GOT3 (cell line): ENCODE measurements around the gene POU3F2.

Source experiments
- DNase-seq: peaks from one replicate; lab custom pipeline; 2025; ENCODE audit warnings: mixed read lengths; lab: John Stamatoyannopoulos, UW

Gene POU3F2

DNA sequence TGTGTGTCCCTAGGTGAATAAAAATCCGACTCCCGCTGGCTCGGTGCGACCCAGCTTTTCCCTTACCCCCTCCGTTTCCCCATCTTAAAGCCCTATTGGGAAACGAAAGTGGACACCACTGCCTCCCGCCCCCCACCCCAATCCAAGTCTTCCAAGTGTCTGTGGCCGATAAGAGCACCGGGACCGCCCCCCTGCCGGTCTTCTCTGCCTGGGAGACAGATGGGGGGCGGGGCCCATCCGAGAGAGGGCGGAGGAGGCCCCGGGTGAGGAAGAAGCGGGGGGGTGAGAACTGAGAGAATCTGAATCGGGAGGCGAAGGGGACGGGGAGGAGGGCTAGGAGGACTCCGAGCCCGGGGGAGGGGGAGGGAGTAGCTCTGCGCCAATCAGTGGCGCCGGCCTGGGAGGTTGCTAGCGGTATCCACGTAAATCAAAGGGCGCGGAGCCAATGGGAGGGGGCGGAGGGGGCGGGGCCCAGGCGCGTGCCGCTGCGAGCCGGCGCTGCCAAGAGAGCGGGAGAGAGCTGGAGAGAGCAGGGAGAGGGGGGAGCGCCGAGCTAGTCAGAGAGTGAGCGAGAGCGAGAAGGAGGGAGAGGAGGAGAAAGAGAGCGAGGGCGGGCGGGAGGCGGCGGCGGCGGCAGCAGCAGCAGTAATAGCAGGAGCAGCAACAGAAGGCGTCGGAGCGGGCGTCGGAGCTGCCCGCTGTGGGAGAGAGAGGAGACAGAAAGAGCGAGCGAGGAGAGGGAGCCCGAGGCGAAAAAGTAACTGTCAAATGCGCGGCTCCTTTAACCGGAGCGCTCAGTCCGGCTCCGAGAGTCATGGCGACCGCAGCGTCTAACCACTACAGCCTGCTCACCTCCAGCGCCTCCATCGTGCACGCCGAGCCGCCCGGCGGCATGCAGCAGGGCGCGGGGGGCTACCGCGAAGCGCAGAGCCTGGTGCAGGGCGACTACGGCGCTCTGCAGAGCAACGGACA lies at the start of gene POU3F2:
Gene POU3F2, plus strand, starts transcription at position 515 of the 972 bp plus-strand sequence. Its CDS starts 300 bp downstream, at position 815.
- DNase-seq: peak; percentile 15

DNA sequence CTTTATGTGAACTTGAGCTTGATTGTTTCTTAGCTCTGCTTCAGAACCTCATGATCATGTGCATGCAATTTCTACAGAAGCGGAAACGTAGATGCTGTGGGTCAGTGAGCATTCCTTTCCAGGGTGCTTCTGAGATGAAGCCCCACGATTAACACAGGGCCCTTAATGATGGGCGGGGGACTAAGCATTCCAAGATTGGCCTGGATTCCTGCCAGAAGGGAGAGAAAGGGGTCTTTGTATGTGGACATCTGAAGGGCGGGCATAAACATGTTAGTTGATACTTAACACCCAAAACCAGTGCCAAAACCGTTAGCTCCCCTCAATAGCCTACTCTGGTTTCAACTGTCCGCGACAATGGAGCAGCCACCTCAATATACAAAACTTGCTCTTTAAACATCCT lies 46.9 kb upstream of the POU3F2 start:
- no peak for DNase-seq

DNA sequence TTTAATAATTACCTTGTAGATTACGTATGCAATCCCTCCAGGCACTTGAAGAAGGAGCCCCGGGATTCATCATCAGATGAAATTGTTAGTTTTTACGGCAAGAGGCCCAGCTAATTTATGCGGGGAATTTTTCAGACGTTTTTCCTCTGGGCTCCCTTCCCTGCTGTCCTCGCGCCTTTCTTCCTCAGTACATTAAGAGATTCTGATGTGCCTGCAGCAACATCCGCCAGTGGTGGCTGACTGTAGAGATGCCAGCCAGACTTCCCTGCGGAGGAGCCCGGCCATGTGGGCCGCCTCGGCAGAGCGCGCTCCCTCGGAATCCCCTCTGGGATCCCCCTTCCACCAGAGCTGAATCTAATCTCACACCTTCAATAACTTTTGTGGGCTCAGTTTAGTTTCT lies 46.4 kb upstream of the POU3F2 start:
- DNase-seq: no peak

DNA sequence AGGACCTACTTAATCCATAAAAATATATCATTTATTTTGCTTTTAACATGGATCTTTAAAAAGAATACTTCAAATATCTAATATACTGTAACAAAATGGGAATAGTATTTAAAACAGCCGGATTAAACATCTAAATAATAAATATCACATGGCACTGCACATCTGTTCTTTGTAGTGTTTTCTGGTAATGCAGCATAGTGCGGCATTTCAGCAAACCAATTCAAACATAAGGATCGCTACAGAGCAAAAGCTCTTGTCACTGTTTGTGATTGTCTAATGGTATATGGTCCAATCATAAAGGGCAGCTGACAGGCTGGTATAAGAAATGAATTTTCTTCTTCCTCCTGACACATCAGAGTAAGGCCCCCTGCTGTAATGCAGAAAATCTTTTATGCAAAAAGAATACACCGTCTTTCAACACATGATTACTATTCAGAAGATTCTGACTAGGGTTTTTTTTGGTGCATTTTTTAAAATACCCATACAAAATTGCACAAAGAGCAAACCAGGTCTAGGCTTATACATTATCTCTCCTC lies 40.0 kb upstream of the POU3F2 start:
- DNase-seq: no peak

DNA sequence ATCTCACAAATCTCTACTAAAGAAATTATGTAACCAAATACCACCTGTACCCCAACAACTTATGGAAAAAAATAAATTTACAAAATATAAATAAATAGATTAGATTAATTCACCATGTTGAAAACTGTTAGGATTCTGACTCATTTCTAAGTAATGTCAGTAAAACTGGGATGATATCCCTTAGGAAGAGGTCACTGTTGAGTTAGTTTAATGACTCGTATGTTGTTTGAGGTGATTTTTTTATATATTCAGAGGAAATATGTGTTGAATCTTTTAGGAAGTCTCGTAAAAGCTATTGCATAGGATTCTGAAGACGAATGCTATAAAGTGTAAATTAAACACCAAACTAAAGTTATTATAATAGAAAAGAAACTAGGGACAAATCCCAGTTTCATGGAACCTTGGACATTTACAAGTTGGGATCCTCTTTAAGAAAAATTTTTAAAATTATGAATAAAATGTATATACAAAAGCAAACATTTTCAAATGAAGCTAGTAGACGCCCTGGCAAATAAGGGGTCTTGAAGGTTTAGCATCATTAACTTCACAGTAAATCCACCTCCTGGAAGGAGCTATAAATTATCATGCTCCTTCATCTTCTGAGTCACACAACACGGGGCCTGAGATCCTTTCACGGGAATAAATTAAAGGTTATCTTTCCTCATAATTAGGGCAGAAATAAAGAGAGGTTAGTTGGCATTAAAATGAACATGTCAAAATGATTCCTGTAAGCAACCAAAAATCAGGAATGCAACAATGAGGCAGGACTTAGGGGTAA lies 37.0 kb upstream of the POU3F2 start:
- no peak for DNase-seq

DNA sequence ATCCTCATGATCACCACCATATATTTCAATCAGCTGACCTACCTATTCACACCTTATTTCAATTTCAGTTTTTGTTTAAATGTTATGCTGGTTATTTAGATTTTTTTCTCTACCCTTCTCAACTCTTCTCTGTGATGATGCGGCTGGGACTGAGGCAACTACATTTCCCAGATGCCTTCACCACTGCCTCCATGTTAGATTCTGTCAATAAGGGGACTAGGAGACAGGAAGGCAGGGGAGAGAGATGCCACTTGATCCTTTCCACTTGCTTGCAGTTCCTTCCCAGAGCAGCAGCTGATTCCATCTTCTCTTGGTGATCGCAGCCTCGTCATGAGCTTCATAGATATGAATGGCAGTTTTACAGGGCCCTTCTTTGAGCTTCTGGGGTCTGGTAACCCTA lies 33.5 kb upstream of the POU3F2 start:
- no peak for DNase-seq

DNA sequence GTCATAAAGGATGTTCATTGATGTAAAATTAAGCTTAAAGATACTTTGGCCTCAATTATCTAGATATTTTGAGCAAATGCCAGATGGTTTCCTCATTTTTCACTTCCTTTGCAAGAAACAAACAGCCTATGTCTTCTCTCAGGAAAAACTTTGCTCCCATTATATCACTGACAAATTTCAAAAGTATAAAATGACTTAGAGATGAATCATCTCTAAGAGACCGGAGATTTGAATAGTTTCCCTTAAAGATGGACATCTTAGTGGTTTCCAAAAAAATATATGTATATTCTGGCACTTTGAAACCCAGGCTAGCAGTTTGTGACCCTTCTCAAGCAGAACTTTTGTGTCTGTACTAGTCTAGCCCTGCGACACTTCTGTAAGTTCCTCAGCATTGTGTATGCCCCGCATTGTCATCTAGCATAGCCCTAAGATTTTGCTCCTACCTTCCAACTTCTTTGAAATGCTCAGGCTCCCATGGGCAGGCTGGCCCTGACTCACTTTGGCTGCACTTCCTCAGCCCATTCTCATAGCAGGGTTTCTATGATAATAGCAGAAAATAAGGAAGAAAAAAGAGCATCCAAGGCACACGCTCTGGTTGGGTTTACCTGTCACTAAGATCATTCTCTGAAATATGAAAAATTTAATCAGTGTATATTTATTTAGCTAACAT lies 25.7 kb upstream of the POU3F2 start:
- no peak for DNase-seq

DNA sequence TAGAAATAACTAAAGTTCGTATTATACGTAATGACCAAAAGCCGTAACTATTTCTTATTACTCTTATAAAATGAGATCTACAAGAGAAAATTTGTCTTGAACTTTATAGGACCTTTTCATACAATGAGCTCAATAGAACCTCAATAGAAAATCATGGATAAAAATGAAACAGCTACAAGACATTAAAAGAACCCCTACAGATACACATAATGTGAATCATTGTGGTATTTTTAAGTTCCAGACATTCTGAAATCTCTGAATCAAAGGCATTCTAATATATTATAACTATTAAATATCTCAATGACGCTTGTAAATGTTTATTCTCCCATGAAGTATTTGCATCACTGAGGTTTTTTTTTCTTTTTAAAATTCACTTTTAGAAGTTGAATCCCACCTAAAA lies 22.2 kb upstream of the POU3F2 start:
- DNase-seq: no peak

DNA sequence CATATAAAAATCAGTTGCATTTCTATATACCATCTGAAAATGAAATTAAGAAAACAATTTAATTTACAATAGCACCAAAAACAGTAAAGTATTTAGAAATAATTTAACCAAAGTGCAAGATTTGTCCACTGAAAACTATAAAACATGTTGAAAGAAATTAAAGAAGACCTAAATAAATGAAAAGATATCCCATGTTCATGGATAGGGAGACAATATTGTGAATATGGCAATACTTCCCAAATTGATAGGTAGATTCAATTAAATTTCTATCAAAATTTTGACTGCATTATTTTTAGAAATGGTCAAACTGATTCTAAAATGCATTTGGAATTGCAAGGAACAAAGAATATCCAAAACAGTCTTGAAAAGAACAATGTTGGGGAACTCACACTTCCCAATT lies 17.6 kb upstream of the POU3F2 start:
- DNase-seq: no peak

DNA sequence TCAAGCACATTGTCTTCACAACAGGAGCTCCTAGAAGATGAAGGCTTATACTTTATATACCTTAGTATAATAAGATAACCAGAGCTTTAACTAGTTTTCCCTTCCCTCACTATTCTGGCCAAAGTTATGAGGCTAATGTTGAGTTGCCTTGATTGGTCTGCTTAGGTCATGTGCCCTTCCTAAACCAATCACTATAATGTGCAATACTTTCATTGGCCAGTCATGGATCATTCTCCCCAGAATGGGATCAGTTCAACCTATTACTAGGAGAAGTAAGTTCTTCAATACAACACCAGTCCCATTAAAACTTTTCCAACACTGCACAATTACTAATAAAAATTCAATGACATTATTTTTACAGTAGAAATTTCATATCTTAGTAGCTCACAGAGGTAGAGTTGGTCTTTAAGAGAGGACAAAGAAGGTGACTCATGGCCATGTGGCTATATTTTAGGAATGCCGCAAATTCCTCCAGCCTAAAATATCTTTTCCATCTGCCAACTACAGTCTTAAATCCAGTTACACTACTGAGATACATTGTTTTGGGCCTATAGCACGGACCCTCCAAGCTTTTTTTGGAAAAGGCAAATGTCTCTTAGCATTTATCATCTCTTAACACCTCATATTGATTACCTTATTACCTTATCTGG lies 12.5 kb upstream of the POU3F2 start:
- no peak for DNase-seq

DNA sequence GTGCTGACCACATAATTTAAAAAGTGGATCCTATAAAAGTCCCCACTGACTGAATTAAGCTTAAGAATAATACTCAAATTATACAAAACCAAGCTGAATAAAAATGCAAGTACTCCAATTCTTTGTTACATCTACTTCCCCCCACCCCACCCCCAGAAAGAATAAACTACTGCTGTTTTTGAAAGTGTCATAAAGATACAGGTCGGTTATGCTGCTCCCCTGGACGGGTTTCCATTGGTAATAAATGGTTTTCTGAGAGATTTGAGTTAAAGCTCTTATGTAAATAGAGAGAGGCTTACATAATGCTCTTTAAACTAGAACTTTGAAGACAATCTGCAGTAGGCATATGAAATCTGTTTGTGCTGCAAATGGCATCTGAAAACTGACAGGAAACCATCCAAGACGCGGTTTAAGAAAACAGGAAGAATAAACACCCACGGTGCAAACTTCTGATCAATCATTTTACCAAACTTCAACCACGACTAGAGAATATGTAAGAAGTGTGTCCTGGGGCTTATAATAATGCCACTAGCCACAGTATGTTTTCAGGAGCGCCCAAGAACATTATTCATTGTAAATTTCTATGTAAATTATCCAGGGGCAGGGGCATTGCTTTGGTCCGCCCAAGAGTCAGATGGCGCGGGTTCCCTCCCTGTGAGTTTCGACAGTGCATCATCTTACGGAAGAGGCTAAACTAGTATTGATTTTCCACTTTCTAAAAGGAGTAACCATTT lies 10.8 kb upstream of the POU3F2 start:
- DNase-seq: no peak

DNA sequence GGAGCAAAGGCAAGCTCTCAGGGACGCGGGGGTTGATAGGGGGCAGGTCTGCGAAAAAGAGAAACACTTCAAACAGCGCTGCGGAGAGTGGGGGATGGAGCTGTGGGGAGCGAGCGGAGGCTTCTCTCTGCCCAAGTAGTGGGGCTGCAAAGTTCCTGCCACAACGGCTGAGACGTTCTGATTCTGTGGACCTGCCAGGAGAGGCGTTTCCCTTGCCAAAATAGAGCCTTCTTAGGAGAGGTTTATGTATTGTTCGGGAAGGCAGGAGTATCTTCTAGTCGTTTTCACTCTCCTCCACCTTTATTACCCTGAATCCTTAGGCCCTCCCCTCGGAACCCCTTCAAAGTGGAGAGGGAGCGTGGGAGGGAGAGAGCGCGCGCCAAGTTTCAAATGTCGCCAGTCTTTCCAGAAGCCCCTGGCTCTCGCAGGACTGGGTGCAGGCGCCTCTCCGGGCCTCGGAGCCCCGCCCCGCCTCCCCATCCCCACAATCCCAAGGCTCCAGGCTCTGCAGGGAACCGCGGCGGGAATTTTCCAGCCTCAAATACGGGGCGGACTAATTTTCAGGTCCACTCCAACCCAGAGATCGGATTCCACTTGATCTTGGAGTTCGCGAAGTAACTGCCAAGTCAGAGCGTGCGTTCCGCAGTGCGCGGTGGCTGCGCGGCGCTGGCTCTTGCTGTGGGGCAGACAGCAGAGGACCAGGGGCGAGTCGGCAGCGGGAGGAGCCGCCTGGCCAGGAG lies 10.0 kb upstream of the POU3F2 start:
- no peak for DNase-seq

DNA sequence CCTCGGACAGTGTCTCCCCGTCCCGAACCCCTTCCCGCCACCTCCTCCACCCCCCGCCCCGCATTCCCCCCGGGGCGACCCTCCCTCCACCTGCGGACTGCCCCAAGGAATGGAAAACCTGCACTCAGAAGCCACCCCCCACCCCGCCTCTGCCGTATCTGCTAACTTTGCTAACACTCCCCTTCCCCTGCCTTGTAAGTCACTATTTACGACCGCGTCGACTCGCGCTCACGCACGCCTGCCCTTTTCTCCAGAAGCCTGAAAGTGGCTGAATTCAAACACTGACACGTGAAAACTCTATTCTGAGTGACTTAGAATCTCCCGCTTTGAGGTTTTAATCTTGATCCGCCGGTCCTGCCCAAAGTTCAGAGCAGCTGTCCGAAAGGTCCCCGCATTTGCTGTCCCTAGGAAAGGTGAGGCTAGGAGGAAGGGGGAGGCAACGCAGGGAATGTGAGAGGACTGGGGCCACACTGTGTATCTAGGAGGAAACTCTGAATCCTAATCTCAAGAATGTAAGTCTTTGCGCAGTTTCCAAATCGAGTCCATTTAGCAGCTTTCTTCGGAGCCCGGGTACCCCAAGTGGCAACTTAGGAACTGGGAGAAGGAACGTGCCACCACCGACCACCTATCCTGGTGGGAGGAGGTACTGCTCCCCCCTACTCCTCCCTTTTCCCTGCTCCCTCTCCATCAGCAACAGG lies 9.3 kb upstream of the POU3F2 start:
- DNase-seq: no peak

DNA sequence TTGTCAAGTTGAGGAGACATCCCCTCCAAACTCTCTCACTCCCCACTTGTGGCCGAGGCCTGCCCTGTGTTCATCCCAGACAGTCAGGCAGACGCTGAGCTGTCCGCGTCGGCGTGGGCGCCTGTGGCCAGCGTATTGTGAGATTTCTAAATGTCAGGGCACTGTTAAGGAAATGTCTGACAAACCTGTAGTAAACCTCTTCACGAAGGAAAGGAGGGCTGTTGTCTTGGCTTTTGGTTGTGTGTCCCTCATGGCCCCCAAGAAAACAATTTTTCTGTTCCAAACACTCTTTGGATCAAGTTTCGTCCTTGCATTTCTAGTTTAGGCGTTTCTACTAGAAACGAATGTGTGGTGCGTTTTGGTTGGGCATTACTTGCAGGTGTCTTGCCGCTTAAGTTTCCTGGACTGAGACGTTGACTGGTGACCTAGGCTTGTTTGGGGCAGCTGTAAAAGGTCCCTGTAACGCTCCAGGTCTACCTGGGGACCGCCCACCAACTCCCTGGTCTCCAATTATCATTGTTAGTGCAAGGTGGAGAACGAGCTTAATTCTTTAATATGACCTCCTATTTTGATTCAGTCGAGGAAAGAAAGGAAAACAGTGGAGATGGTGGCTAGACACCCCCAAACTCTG lies 8.7 kb upstream of the POU3F2 start:
- no peak for DNase-seq

DNA sequence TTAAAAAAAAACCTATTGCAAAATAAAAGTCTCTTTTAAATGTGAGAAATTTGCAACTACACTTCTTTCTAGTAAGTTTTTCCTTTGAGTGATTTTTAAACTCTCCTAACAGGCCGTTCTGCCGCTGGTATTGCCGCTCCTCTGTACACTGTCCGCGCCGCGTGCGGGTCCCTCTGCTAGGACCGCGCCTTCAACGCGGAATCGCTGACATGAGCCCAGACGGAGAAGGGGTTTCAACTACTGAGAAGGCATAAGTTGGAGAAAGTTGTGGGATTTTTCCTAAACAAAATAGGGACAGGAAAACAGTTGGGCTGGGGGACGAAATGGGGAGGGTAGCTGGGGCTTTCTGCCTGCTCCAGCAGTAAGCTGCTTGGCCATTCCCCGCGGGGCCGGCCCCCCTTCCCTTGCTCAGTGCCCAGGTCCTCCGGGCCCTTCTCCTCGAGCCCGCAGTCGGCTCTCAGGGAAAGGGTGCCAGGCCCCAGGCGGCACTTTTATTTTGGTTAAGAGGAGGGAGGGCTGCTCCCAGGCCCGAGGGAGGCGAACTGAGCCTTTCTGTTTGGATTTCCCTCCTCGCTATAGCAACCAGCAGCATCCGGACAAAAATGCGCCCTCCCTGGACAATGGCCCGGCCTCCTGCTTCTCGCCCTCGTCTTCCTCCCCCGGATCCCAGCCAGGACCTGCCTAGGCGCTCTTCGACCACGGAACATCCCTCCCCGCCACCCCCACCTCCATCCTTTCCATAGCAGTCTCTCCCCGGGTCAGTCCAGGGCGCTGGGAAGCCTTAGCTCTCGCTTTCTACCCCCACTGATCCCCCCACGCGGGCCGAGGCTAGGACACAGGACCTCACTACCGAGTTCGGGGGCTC lies 6.8 kb upstream of the POU3F2 start:
- no peak for DNase-seq

DNA sequence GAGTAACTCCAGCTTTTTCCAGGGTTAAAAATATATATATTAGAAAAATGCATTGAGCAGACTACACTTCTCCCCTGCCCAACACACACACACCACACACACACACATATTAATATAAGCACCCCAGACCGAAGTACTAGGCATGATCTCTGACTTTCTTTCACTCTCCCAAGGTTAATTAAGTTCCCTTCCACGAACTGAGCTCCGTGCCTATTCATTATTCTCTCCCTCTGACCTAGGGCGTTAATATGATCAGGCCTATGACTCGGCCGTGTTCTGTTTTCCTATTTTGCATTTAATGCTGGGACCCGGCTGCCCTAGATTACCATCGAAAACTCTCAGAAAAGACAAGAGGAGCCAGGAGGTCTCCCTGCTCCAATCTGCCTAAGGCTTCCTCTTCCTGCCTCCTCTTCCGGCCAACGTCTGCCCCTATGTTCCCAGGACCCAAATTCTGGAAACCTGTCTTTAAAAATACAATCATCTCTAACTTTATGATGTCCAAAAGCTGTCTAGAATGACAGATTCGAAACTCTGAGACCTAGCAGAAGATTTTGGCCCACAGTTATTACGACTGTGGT lies 6.1 kb upstream of the POU3F2 start:
- no peak for DNase-seq

DNA sequence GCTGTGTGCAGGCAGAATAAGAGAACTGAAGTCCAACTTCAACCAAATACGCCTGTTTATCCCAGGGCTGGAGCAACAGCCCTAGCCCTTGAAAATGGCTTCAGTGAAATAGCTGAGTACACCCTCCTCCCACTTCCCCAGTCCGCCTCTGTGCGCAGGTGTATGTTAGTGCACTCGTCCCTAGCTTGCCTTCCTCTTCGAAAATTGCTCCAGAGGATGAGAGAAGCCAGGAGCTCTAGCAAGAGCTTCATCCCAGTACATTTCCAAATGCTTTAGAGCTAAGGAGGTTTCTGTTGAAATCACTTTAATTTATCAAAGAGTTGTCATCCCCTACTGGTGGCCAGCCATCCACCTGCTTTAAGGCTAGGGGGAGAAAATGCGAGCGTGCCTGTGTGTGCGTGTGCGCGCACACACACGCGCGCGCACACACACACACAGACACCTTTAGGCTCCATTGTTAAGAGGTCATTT lies 5.4 kb upstream of the POU3F2 start:
- DNase-seq: no peak

DNA sequence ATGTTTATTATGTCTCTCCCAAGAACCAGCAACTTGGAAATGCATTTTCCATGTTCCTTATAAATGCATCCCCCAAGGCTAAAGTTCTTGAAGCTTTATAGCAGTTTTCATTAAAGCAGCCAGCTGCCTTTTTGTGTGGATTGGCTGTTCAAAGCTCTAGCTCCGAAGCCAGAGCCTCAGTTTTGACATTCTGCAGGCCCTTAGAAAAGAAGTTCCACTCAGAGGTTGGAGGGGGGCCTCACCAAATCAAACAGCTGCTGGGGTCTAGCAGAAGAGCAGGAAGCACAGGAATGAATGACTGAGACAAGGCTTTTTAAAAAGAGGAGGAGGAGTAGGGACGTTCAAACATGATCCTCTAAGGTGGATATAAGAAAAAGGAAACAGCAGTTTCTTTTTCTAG lies 4.2 kb upstream of the POU3F2 start:
- DNase-seq: no peak
